Measurements from ENCODE around the gene SLC7A5.

SLC7A5 gene

DNA sequence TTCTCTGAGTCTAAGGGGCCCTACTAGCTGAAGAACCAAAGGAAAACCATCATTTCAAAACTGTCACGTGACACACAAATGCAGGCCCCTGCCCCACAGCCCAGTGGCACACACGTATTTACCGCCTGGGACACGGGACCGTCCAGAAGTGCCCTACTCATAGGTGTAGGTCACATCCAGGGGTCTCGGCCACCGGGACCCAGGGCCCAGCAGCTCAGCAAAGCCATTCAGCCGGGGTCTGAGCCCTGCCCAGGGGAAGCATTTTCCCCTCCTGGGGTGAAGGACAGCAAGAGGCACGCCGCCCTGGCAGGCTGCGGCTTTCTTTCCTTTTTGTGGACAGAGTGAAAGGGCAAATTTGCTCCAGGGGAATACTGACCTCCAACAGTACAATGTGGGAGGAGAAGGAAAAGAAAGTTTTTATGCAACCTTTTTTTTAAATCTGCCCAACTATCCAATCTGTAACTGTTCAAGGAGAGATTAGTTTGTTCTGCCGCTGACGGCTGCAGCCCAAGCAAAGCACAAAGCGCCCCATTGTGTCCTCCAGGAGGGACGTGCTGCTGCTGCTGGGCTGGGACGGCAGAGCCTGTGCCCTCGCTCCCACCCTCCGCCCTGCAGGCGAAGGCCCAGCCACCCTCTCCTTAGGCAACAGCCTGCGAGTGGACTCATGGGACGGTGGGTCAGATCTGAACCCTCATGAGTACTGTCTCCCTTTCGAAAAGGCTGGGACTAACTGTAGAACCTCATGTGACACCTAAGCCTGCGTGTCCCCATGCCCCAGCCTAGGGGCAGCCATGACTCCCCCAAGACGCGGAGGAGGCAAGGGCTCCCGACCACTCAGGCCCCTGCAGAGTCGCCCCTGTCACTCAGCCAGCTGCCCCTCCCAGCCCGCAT lies 21.3 kb downstream of the SLC7A5 start:
- TF ChIP-seq, protein P1, sequence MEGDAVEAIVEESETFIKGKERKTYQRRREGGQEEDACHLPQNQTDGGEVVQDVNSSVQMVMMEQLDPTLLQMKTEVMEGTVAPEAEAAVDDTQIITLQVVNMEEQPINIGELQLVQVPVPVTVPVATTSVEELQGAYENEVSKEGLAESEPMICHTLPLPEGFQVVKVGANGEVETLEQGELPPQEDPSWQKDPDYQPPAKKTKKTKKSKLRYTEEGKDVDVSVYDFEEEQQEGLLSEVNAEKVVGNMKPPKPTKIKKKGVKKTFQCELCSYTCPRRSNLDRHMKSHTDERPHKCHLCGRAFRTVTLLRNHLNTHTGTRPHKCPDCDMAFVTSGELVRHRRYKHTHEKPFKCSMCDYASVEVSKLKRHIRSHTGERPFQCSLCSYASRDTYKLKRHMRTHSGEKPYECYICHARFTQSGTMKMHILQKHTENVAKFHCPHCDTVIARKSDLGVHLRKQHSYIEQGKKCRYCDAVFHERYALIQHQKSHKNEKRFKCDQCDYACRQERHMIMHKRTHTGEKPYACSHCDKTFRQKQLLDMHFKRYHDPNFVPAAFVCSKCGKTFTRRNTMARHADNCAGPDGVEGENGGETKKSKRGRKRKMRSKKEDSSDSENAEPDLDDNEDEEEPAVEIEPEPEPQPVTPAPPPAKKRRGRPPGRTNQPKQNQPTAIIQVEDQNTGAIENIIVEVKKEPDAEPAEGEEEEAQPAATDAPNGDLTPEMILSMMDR (IDR thresholded peaks at IDR 0.05; ENCODE audit: insufficient read depth, low read depth, low read length, missing control alignments): no peak
- no peak overlapping the region for H3K4me3 ChIP-seq (ENCODE audit: low read depth, low read length)
- no peak for DNase-seq (ENCODE audit: low read depth)

DNA sequence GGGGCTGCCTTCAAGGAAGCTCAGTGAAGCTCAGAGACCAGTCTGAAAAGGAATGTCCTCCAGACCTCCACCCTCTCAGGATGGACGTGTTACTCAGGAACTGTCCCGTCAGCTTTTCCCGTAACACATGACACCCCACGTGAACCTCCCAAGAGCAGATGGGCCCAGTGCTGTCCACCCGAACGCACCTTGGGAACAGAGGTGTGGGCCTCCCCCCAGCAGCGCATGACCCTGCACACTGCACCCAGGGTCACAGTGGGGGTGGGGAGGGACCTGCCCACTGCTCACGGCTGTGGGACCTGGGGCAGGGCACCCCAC lies 21.9 kb downstream of the SLC7A5 start:
- DNase-seq (ENCODE audit: low read depth): no peak
- no peak overlapping the region for H3K4me3 ChIP-seq (ENCODE audit: low read depth, low read length)
- TF ChIP-seq, protein P1 (IDR thresholded peaks at IDR 0.05; ENCODE audit: insufficient read depth, low read depth, low read length, missing control alignments): no peak

DNA sequence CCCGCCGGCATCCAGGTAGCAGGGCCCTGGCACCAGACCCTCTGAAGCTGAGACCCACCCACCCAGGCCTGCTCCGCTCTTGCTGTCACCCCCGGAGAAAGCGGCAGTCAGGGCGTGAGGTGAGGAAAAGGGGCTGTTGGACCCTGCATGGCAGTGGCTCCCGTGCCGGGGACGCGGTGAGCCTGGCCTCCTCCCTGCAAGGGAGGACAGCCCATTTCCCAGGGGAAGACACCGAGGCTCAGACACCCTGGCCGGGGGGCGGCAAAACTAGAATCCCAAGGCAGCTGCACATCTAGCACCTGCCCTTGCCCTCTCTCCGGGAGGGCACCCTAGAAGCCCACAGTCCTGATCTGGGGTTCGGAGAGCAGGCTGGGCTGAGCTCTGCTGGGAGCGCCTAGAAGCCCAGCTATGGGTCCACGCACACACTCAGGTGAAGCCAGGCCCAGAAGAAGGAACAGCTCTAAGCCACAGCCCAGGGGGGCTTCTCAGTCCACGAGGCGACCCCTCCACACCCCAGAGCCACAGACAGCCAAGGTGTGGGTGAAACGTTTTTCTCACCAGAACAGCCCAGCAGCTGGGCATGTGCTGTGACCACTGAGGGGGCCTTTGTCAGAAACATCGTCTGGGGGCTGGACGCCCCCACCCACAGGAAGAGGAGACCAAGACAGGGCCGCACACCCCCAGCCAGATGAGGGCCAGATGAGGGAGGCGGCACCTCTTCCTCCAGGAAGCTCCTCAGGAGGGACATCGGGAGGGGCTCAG lies 22.4 kb downstream of the SLC7A5 start:
- TF ChIP-seq, protein P1 (IDR thresholded peaks at IDR 0.05; ENCODE audit: insufficient read depth, low read depth, low read length, missing control alignments): no peak
- H3K4me3 ChIP-seq (ENCODE audit: low read depth, low read length): no peak overlapping the region
- no peak for DNase-seq (ENCODE audit: low read depth)

DNA sequence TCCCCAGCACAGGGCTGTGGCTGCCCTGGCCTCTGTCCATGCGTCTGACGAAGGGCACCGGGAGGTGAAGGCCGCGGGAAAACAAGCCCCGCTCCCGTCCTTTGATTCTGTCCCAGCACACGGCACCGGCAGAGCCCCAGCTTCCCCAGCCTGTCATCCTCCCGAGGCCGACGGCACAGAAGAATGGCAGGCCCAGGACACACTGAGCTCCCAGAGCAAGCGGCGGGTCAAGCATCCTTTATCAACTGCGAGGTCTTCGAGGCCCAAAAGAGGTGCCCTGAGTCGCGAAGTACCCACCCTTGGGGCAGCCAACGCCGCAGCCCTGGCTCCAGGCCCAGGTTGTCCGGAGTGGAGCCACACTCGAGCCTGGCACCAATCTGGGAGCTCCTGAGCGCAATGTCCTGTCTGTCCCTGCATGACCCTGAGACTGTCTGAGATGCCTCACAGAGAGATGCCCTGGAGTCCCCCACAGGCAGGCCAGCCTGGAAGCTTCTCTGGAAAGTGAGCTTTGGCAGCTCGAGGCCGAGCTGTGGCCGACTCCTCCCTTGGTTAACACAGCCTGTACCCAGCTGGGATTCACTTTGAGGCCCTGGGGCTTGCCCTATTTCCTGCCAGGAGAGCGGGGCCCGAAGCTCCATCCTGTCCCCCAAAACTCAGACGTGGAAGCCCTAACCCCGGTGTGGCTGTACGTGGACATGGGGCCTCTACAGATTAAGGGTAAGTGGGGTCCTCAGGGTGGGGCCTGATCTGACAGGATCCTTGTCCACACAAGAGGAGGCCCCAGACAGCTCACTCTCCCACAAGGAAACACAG lies 23.3 kb downstream of the SLC7A5 start:
- no peak for DNase-seq (ENCODE audit: low read depth)
- no peak overlapping the region for H3K4me3 ChIP-seq (ENCODE audit: low read depth, low read length)
- TF ChIP-seq, protein P1 (IDR thresholded peaks at IDR 0.05; ENCODE audit: insufficient read depth, low read depth, low read length, missing control alignments): no peak

DNA sequence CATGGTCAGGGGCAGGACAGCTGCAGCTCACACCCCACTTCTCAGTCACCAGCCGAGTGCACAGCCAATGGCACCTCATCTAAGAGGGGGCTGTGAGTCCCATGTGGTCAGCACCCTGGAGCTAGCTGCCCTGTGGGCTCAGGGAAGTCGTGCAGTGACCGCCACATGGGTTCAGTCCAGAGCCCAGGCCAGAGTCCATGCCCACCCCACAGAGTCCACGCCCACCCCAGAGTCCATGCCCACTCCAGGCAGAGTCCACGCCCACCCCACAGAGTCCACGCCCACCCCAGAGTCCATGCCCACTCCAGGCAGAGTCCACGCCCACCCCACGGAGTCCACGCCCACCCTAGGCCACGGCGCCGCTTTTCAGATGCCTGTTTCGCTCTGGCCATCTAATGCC lies 24.1 kb downstream of the SLC7A5 start:
- no peak overlapping the region for H3K4me3 ChIP-seq (ENCODE audit: low read depth, low read length)
- no peak for DNase-seq (ENCODE audit: low read depth)
- TF ChIP-seq, protein P1 (IDR thresholded peaks at IDR 0.05; ENCODE audit: insufficient read depth, low read depth, low read length, missing control alignments): no peak

DNA sequence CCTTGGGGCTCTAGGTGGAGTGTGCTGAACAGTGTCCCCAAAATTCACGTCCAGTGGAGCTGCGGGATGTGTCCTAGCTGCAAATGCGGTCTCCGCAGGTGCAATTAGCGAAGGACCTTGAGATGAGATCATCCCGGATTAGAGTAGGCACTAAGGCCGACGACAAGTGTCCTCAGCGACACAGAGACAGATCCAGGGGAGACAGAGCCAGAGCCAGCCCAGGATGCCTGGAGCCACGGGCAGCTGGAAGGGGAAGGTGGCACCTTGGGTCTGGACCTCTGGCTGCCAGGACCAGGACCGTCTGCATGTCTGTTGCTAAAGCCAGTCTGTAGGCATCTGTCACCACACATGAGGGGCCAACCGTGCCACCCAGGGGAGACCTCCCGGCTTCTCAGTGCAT lies 24.5 kb downstream of the SLC7A5 start:
- DNase-seq (ENCODE audit: low read depth): no peak
- H3K4me3 ChIP-seq (ENCODE audit: low read depth, low read length): no peak overlapping the region
- TF ChIP-seq, protein P1 (IDR thresholded peaks at IDR 0.05; ENCODE audit: insufficient read depth, low read depth, low read length, missing control alignments): no peak

All from GM12865 (cell line).